HEK293 (cell line): ENCODE measurements around the gene FAM180A.
A peak's percentile ranks its signal among the peaks of the same experiment; 100 is the strongest.

Experiments
- EGR2 ChIP-seq: fragments of 450-650 bp; formaldehyde crosslinking; IDR thresholded peaks from 2 replicates; pipeline ENCODE4 v1.5.1; 2016; ENCODE audit warnings: low read depth, missing biosample characterization, missing genetic modification characterization
- GLI4 ChIP-seq: fragments of 450-650 bp; formaldehyde crosslinking; IDR thresholded peaks from 2 replicates; pipeline ENCODE4 v1.5.1; 2016; ENCODE audit warnings: missing biosample characterization, missing genetic modification characterization
- IKZF3 ChIP-seq: fragments of 450-650 bp; IDR thresholded peaks from 2 replicates; pipeline ENCODE4 v1.5.0; 2018; ENCODE audit warnings: missing biosample characterization, mild to moderate bottlenecking, missing genetic modification characterization, moderate library complexity
- MZF1 ChIP-seq: fragments of 450-650 bp; formaldehyde crosslinking; IDR thresholded peaks from 2 replicates; pipeline ENCODE4 v1.5.1; 2017; ENCODE audit warnings: missing biosample characterization, missing genetic modification characterization, borderline replicate concordance
- SALL2 ChIP-seq: fragments of 450-650 bp; formaldehyde crosslinking; IDR thresholded peaks from 2 replicates; pipeline ENCODE4 v1.5.0; 2017; ENCODE audit warnings: missing biosample characterization, mild to moderate bottlenecking, missing genetic modification characterization, borderline replicate concordance
- TRIM28 ChIP-seq: IDR thresholded peaks from 2 replicates; pipeline ENCODE4 v1.6.1; 2011; ENCODE audit warnings: low read length, control low read depth, borderline replicate concordance
- ZBTB1 ChIP-seq: fragments of 450-650 bp; formaldehyde crosslinking; IDR thresholded peaks from 2 replicates; pipeline ENCODE4 v1.5.1; 2016; ENCODE audit warnings: missing biosample characterization, missing genetic modification characterization
- ZBTB49 ChIP-seq: fragments of 450-650 bp; formaldehyde crosslinking; IDR thresholded peaks from 2 replicates; pipeline ENCODE4 v1.5.1; 2016; ENCODE audit warnings: missing biosample characterization, missing genetic modification characterization, low read depth
- ZBTB8A ChIP-seq: fragments of 450-650 bp; formaldehyde crosslinking; IDR thresholded peaks from 2 replicates; pipeline ENCODE4 v1.5.1; 2016; ENCODE audit warnings: missing biosample characterization, missing genetic modification characterization
- ZFP37 ChIP-seq: fragments of 450-650 bp; formaldehyde crosslinking; IDR thresholded peaks from 2 replicates; pipeline ENCODE4 v1.5.1; 2016; ENCODE audit warnings: missing biosample characterization, missing genetic modification characterization
- ZNF221 ChIP-seq: fragments of 450-650 bp; formaldehyde crosslinking; IDR thresholded peaks from 2 replicates; pipeline ENCODE4 v1.5.1; 2017; ENCODE audit warnings: missing biosample characterization, missing genetic modification characterization, borderline replicate concordance
- ZNF311 ChIP-seq: fragments of 450-650 bp; formaldehyde crosslinking; IDR thresholded peaks from 2 replicates; pipeline ENCODE4 v1.5.1; 2017; ENCODE audit warnings: missing biosample characterization, missing genetic modification characterization, borderline replicate concordance
- ZNF324 ChIP-seq: fragments of 450-650 bp; formaldehyde crosslinking; IDR thresholded peaks from 2 replicates; pipeline ENCODE4 v1.5.1; 2016; ENCODE audit warnings: missing biosample characterization, missing genetic modification characterization
- ZNF350 ChIP-seq: fragments of 450-650 bp; formaldehyde crosslinking; IDR thresholded peaks from 2 replicates; pipeline ENCODE4 v1.5.0; 2017; ENCODE audit warnings: missing biosample characterization, mild to moderate bottlenecking, missing genetic modification characterization
- ZNF394 ChIP-seq: fragments of 450-650 bp; formaldehyde crosslinking; IDR thresholded peaks from 2 replicates; pipeline ENCODE4 v1.5.1; 2016; ENCODE audit warnings: missing biosample characterization, missing genetic modification characterization, mild to moderate bottlenecking, moderate library complexity, borderline replicate concordance
- ZNF426 ChIP-seq: fragments of 450-650 bp; formaldehyde crosslinking; IDR thresholded peaks from 2 replicates; pipeline ENCODE4 v1.5.1; 2017; ENCODE audit warnings: missing biosample characterization, missing genetic modification characterization, mild to moderate bottlenecking, inconsistent platforms, moderate library complexity
- ZNF510 ChIP-seq: fragments of 450-650 bp; formaldehyde crosslinking; IDR thresholded peaks from 2 replicates; pipeline ENCODE4 v1.5.1; 2018; ENCODE audit warnings: mild to moderate bottlenecking, missing genetic modification characterization, missing biosample characterization; ENCODE audit not compliant: insufficient replicate concordance
- ZNF514 ChIP-seq: fragments of 450-650 bp; formaldehyde crosslinking; IDR thresholded peaks from 2 replicates; pipeline ENCODE4 v1.5.1; 2016; ENCODE audit warnings: missing biosample characterization, missing genetic modification characterization
- ZNF521 ChIP-seq: fragments of 450-650 bp; formaldehyde crosslinking; IDR thresholded peaks from 2 replicates; pipeline ENCODE4 v1.5.1; 2017; ENCODE audit warnings: missing biosample characterization, mild to moderate bottlenecking, missing genetic modification characterization
- ZNF544 ChIP-seq: fragments of 450-650 bp; formaldehyde crosslinking; IDR thresholded peaks from 2 replicates; pipeline ENCODE4 v1.5.0; 2017; ENCODE audit warnings: missing biosample characterization, missing genetic modification characterization
- ZNF561 ChIP-seq: fragments of 450-650 bp; IDR thresholded peaks from 2 replicates; pipeline ENCODE4 v1.5.1; 2018; ENCODE audit warnings: missing biosample characterization, missing genetic modification characterization, borderline replicate concordance
- ZNF623 ChIP-seq: fragments of 450-650 bp; formaldehyde crosslinking; IDR thresholded peaks from 2 replicates; pipeline ENCODE4 v1.5.1; 2016; ENCODE audit warnings: missing biosample characterization, missing genetic modification characterization
- ZNF670 ChIP-seq: fragments of 450-650 bp; formaldehyde crosslinking; IDR thresholded peaks from 2 replicates; pipeline ENCODE4 v1.5.1; 2016; ENCODE audit warnings: missing biosample characterization, missing genetic modification characterization, low read depth
- ZSCAN16 ChIP-seq: fragments of 450-650 bp; formaldehyde crosslinking; IDR thresholded peaks from 2 replicates; pipeline ENCODE4 v1.5.1; 2016; ENCODE audit warnings: missing biosample characterization, missing genetic modification characterization
- ZSCAN5A ChIP-seq: fragments of 450-650 bp; formaldehyde crosslinking; IDR thresholded peaks from 2 replicates; pipeline ENCODE4 v1.5.1; 2016; ENCODE audit warnings: missing biosample characterization, missing genetic modification characterization
- ZXDB ChIP-seq: fragments of 450-650 bp; formaldehyde crosslinking; IDR thresholded peaks from 2 replicates; pipeline ENCODE4 v1.5.1; 2016; ENCODE audit warnings: missing biosample characterization, missing genetic modification characterization
- TF ChIP-seq, protein P1 (sequence below): fragments of 450-650 bp; formaldehyde crosslinking; IDR thresholded peaks from 2 replicates; pipeline ENCODE4 v1.5.1; 2016; ENCODE audit warnings: missing biosample characterization, missing genetic modification characterization
- TF ChIP-seq, protein P2 (sequence below): fragments of 450-650 bp; formaldehyde crosslinking; IDR thresholded peaks from 2 replicates; pipeline ENCODE4 v1.5.1; 2017; ENCODE audit warnings: missing biosample characterization, missing genetic modification characterization
- TF ChIP-seq, protein P3 (sequence below): fragments of 450-650 bp; formaldehyde crosslinking; IDR thresholded peaks from 2 replicates; pipeline ENCODE4 v1.5.1; 2016; ENCODE audit warnings: missing biosample characterization, missing genetic modification characterization
- TF ChIP-seq, protein P4 (sequence below): fragments of 450-650 bp; formaldehyde crosslinking; IDR thresholded peaks from 2 replicates; pipeline ENCODE4 v1.5.1; 2016; ENCODE audit warnings: missing biosample characterization, missing genetic modification characterization

FAM180A gene

DNA sequence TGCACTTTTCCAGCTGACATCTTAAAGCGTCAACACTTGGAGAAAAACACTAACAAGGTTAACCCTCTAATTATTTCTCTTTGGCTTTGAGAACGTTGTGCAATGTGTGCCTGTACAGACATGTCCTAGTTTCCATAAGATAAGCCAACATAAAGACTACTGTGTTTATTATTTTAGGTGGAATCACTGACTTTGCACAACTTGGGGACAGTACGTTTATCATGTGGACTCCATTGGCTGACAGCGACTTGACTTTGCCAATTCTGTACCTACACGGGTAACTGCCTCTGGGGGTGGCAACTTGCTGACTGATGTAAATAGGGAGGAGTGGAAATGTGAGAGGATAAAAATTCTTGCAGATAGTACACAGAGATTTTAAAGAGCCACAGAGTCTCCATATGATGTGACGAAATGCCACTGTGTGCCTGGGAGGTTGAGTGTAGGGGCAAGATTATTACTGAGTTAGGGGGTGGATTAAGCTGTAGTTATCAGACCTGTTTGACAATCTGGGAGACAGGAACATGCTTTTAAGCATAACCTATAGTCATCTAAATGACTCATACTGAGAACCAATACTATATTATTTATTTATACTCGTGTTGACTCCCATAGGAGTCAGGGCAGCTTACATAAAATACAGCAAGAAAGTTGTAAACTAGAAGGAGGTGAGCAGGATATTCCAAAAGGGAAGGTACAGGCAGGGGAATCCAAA lies 41.6 kb downstream of the FAM180A start (continued):
- TF ChIP-seq, protein P1, sequence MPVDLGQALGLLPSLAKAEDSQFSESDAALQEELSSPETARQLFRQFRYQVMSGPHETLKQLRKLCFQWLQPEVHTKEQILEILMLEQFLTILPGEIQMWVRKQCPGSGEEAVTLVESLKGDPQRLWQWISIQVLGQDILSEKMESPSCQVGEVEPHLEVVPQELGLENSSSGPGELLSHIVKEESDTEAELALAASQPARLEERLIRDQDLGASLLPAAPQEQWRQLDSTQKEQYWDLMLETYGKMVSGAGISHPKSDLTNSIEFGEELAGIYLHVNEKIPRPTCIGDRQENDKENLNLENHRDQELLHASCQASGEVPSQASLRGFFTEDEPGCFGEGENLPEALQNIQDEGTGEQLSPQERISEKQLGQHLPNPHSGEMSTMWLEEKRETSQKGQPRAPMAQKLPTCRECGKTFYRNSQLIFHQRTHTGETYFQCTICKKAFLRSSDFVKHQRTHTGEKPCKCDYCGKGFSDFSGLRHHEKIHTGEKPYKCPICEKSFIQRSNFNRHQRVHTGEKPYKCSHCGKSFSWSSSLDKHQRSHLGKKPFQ (tag by site-specific recombination): no peak
- TF ChIP-seq IKZF3 (tag by site-specific recombination): no peak
- no peak for TF ChIP-seq ZNF670
- no peak for TF ChIP-seq ZSCAN5A
- no peak for TF ChIP-seq ZNF350
- TF ChIP-seq MZF1: no peak
- no peak for TF ChIP-seq ZNF311 (tag by site-specific recombination)
- TF ChIP-seq ZNF521 (tag by site-specific recombination): no peak
- TF ChIP-seq ZXDB (tag by site-specific recombination): peak; percentile 53
- TF ChIP-seq, protein P2, sequence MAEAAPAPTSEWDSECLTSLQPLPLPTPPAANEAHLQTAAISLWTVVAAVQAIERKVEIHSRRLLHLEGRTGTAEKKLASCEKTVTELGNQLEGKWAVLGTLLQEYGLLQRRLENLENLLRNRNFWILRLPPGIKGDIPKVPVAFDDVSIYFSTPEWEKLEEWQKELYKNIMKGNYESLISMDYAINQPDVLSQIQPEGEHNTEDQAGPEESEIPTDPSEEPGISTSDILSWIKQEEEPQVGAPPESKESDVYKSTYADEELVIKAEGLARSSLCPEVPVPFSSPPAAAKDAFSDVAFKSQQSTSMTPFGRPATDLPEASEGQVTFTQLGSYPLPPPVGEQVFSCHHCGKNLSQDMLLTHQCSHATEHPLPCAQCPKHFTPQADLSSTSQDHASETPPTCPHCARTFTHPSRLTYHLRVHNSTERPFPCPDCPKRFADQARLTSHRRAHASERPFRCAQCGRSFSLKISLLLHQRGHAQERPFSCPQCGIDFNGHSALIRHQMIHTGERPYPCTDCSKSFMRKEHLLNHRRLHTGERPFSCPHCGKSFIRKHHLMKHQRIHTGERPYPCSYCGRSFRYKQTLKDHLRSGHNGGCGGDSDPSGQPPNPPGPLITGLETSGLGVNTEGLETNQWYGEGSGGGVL (tag by site-specific recombination): no peak
- no peak for TF ChIP-seq ZNF623
- TF ChIP-seq ZBTB1 (tag by site-specific recombination): no peak
- TF ChIP-seq ZNF544 (tag by site-specific recombination): no peak
- 0 out of 2 replicates have a peak, but pooled peaks have one; percentile 18 for TF ChIP-seq EGR2
- no peak for TF ChIP-seq ZBTB49 (tag by site-specific recombination)
- TF ChIP-seq ZNF510 (tag by site-specific recombination): no peak
- TF ChIP-seq ZFP37: no peak
- TF ChIP-seq ZBTB8A (tag by site-specific recombination): no peak
- TF ChIP-seq ZNF394 (tag by site-specific recombination): no peak
- no peak for TF ChIP-seq GLI4 (tag by site-specific recombination)
- TF ChIP-seq ZNF561 (tag by site-specific recombination): peak; percentile 80
- TF ChIP-seq, protein P3, sequence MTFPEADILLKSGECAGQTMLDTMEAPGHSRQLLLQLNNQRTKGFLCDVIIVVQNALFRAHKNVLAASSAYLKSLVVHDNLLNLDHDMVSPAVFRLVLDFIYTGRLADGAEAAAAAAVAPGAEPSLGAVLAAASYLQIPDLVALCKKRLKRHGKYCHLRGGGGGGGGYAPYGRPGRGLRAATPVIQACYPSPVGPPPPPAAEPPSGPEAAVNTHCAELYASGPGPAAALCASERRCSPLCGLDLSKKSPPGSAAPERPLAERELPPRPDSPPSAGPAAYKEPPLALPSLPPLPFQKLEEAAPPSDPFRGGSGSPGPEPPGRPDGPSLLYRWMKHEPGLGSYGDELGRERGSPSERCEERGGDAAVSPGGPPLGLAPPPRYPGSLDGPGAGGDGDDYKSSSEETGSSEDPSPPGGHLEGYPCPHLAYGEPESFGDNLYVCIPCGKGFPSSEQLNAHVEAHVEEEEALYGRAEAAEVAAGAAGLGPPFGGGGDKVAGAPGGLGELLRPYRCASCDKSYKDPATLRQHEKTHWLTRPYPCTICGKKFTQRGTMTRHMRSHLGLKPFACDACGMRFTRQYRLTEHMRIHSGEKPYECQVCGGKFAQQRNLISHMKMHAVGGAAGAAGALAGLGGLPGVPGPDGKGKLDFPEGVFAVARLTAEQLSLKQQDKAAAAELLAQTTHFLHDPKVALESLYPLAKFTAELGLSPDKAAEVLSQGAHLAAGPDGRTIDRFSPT (tag by site-specific recombination): no peak
- TF ChIP-seq ZNF426 (tag by site-specific recombination): no peak
- TF ChIP-seq, protein P4, sequence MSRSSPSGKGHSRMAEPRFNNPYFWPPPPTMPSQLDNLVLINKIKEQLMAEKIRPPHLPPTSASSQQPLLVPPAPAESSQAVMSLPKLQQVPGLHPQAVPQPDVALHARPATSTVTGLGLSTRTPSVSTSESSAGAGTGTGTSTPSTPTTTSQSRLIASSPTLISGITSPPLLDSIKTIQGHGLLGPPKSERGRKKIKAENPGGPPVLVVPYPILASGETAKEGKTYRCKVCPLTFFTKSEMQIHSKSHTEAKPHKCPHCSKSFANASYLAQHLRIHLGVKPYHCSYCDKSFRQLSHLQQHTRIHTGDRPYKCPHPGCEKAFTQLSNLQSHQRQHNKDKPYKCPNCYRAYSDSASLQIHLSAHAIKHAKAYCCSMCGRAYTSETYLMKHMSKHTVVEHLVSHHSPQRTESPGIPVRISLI (tag by site-specific recombination): no peak
- 0 out of 2 replicates have a peak, but pooled peaks have one; percentile 36 for TF ChIP-seq ZNF324 (tag by site-specific recombination)
- TF ChIP-seq ZNF514 (tag by site-specific recombination): no peak
- TF ChIP-seq ZNF221 (tag by site-specific recombination): no peak
- TF ChIP-seq ZSCAN16 (tag by site-specific recombination): no peak
- TF ChIP-seq SALL2 (tag by site-specific recombination): no peak
- TF ChIP-seq TRIM28: peak; percentile 97
